Measurements from ENCODE around the gene OR52E6.

DNA sequence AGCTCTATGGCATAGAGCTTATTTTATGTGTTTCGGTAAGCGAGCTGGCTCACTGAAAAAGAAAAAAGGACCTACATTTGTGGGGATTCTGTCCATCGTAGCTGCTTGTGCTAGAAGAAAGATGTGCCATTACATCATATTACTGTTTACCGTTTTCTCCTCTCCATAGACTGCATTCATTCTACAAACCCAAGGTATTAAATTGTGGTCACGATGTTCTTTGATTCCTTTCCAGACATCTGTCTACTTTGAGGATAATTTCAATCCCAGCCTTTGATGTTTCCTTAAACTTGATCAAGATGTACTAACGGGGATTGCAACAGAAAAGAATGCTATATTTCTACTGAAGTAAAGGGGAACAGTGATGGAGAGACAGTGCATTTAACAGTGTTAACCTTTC is 45.2 kb downstream of the OR52E6 start:
- TF ChIP-seq, protein P1, sequence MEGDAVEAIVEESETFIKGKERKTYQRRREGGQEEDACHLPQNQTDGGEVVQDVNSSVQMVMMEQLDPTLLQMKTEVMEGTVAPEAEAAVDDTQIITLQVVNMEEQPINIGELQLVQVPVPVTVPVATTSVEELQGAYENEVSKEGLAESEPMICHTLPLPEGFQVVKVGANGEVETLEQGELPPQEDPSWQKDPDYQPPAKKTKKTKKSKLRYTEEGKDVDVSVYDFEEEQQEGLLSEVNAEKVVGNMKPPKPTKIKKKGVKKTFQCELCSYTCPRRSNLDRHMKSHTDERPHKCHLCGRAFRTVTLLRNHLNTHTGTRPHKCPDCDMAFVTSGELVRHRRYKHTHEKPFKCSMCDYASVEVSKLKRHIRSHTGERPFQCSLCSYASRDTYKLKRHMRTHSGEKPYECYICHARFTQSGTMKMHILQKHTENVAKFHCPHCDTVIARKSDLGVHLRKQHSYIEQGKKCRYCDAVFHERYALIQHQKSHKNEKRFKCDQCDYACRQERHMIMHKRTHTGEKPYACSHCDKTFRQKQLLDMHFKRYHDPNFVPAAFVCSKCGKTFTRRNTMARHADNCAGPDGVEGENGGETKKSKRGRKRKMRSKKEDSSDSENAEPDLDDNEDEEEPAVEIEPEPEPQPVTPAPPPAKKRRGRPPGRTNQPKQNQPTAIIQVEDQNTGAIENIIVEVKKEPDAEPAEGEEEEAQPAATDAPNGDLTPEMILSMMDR (optimal IDR thresholded peaks at IDR 0.05 in 1 of 3, IDR thresholded peaks at IDR 0.05 in 1 of 3, conservative IDR thresholded peaks at IDR 0.05 in 1 of 3; ENCODE audit: extremely low read depth in 1 of 3, insufficient read depth in 2 of 3, low read length in 3 of 3) = no peak
- TF ChIP-seq EZH2 (IDR thresholded peaks at IDR 0.05; ENCODE audit: low read length) = no peak

Measured in keratinocyte (primary cell).